Stomach (tissue), 9 donors: Measurements from ENCODE around the gene CRADD. TPM values are rescaled to one million over a fixed set of nuclear protein-coding genes. Genes with fewer than 3 reads are reported as not detected.

Experiments
- DNase-seq, 2 donors: peaks; one replicate each; pipeline versions ENCODE4 v3.0.0 to v3.0.0-alpha.2; 2013 to 2019
- H3K27ac ChIP-seq, 5 donors: fragments of 200-600 bp in 4 of 5; sonication (generic) in 4 of 5; one replicate each; pipeline ENCODE4 v1.5.1; 2013 to 2019; ENCODE audit warnings: mild to moderate bottlenecking in 1 of 5, moderate library complexity in 1 of 5
- H3K27me3 ChIP-seq, 3 donors: fragments of 200-600 bp; sonication (generic); one replicate each; pipeline ENCODE4 v1.5.1; 2017 to 2019; ENCODE audit warnings: mixed run types in 1 of 3
- H3K36me3 ChIP-seq, 4 donors: fragments of 200-600 bp; sonication (generic); 1 replicate in 3 of 4; 2 replicates in 1 of 4; pipeline ENCODE4 v1.5.1; 2016 to 2019
- H3K4me1 ChIP-seq, 4 donors: fragments of 200-600 bp; sonication (generic); one replicate each; pipeline ENCODE4 v1.5.1; 2016 to 2019
- H3K4me3 ChIP-seq, 4 donors: fragments of 200-600 bp; sonication (generic) in 3 of 4; one replicate each; pipeline ENCODE4 v1.5.1; 2016 to 2019; ENCODE audit warnings: mild to moderate bottlenecking in 1 of 4
- H3K9me3 ChIP-seq, 4 donors: fragments of 200-600 bp; sonication (generic); one replicate each; pipeline ENCODE4 v1.5.1; 2016 to 2019
- CTCF ChIP-seq, 7 experiments: fragments of 450-650 bp in 4 of 7; fragments of 200-600 bp in 3 of 7; sonication (generic) in 3 of 7; IDR thresholded peaks; one replicate each; pipeline ENCODE4 v1.5.1; 2016 to 2019; ENCODE audit warnings: antibody characterized with exemption in 7 of 7, control low read depth in 2 of 7, mild to moderate bottlenecking in 1 of 7
- EP300 ChIP-seq: sonication (generic); formaldehyde crosslinking; IDR thresholded peaks from one replicate; pipeline ENCODE4 v1.6.1; 2017; ENCODE audit warnings: antibody characterized with exemption
- POLR2A ChIP-seq, 4 donors: fragments of 450-650 bp; IDR thresholded peaks; one replicate each; pipeline ENCODE4 v1.6.1; 2016; ENCODE audit warnings: antibody characterized with exemption in 4 of 4, control low read depth in 2 of 4, mild to moderate bottlenecking in 1 of 4, moderate library complexity in 1 of 4
- POLR2AphosphoS5 ChIP-seq, 3 donors: sonication (generic); formaldehyde crosslinking; IDR thresholded peaks; one replicate each; pipeline ENCODE4 v1.6.1; 2016; ENCODE audit warnings: antibody characterized with exemption in 3 of 3
- WGBS, 5 donors: extraction: QIAGEN DNeasy Blood & Tissue Kit in 3 of 5; methylation state at CpG; one replicate each; pipeline versions ENCODE4 v1.1.5 to v1.1.7; 2013 to 2018; 5-methylcytosine and 5-hydroxymethylcytosine counted together
- intact Hi-C: fragments of 100-400 bp; cut with DNase I; formaldehyde crosslinking; loops from one replicate; pipeline ENCODE4 v1.15.1; 2023; ENCODE audit warnings: low total_unique reads
- polyA plus RNA-seq, 3 donors: library from polyadenylated mRNA; stranded (reverse); fragments of 200-250 nt; gene quantifications; one replicate each; pipeline ENCODE4 v1.2.3, GENCODE V29; 2013
- total RNA-seq, 5 donors: library from RNA; depleted of rRNA; stranded (reverse); fragments of >200 nt; gene quantifications; one replicate each; pipeline versions ENCODE4 v1.1.0 to v1.2.3, GENCODE V29; 2014 to 2016
- donor health status: healthy with polysubstance abuse.
- donor health status: Bipolar disorder and iron deficiency.
- donor health status: healthy.

The CRADD gene
- total and polyA plus RNA-seq, 8 donors = 2.3 to 30.9 (median 17.1) TPM

- Histone ChIP-seq H3K36me3 (no peaks in the 10 kb centered on the region), H3K4me3 (no peak overlapping the region), H3K9me3 (peaks cover 0 to 29% (median 19%) of the 10 kb centered on the region in 4 donors), H3K4me1 (no peaks in the 10 kb centered on the region), H3K27ac (no peak overlapping the region), H3K27me3 (no peaks in the 10 kb centered on the region)
- 69 to 95% (median 77%) methylated on average over 7 of the region's 7 CpGs for WGBS, 5 donors
- DNase-seq = no peak
- no peak for TF ChIP-seq POLR2A (IDR thresholded peaks at IDR 0.05)
- no peak for TF ChIP-seq POLR2AphosphoS5 (IDR thresholded peaks at IDR 0.05)
- TF ChIP-seq CTCF (IDR thresholded peaks at IDR 0.05) = no peak
- no peak for TF ChIP-seq EP300
- intact Hi-C loops = no loop called here
Measured at GRCh38 chr12:93937812-93938211, 260.6 kb downstream of the CRADD start.

GRCh38 chr12:93938317-93938716 is 261.1 kb downstream of the CRADD start:
- H3K4me1 ChIP-seq = no peaks in the 10 kb centered on the region
- no peaks in the 10 kb centered on the region for H3K36me3 ChIP-seq
- DNase-seq = no peak
- no peak for TF ChIP-seq POLR2AphosphoS5 (IDR thresholded peaks at IDR 0.05)
- no peak for TF ChIP-seq CTCF (IDR thresholded peaks at IDR 0.05)
- no peak for TF ChIP-seq POLR2A (IDR thresholded peaks at IDR 0.05)
- TF ChIP-seq EP300 = no peak
- intact Hi-C loops = no loop called here
- 79 to 91% (median 86%) methylated on average over 3 of the region's 3 CpGs for WGBS, 5 donors
- H3K27ac ChIP-seq = no peak overlapping the region
- no peaks in the 10 kb centered on the region for H3K27me3 ChIP-seq
- H3K4me3 ChIP-seq = no peak overlapping the region
- H3K9me3 ChIP-seq = peaks cover 0 to 29% (median 19%) of the 10 kb centered on the region in 4 donors

GRCh38 chr12:93938931-93939330 is 261.8 kb downstream of the CRADD start:
- intact Hi-C loops = no loop called here
- Histone ChIP-seq H3K4me1 (no peaks in the 10 kb centered on the region), H3K27ac (no peak overlapping the region), H3K9me3 (peaks cover 0 to 29% (median 19%) of the 10 kb centered on the region in 4 donors), H3K27me3 (no peaks in the 10 kb centered on the region), H3K36me3 (no peaks in the 10 kb centered on the region), H3K4me3 (no peak overlapping the region)
- TF ChIP-seq POLR2AphosphoS5 (IDR thresholded peaks at IDR 0.05) = no peak
- TF ChIP-seq POLR2A (IDR thresholded peaks at IDR 0.05) = no peak
- TF ChIP-seq EP300 = no peak
- no peak for TF ChIP-seq CTCF (IDR thresholded peaks at IDR 0.05)
- DNase-seq = no peak
- WGBS, 5 donors = 88 to 97% (median 97%) methylated on average over 2 of the region's 2 CpGs

- Histone ChIP-seq H3K27ac (no peak overlapping the region), H3K27me3 (no peaks in the 10 kb centered on the region), H3K4me3 (no peak overlapping the region), H3K9me3 (peaks cover 0 to 23% (median 15%) of the 10 kb centered on the region in 4 donors), H3K36me3 (no peaks in the 10 kb centered on the region), H3K4me1 (no peaks in the 10 kb centered on the region)
- WGBS, 5 donors = 81 to 83% (median 82%) methylated on average over 7 of the region's 7 CpGs
- intact Hi-C loops = no loop called here
- TF ChIP-seq POLR2A (IDR thresholded peaks at IDR 0.05) (no peak), CTCF (IDR thresholded peaks at IDR 0.05) (no peak)
- no peak for DNase-seq
Measured at GRCh38 chr12:93939641-93940325, 262.6 kb downstream of the CRADD start.
